Activated CD4-positive, alpha-beta T cell treated with anti-CD3 and anti-CD28 coated beads, Interleukin-2, Interleukin-6, amounts not matched to agents 100 ng/mL and 50 ng/mL, durations not matched to agents 16 hours and 8 hours (primary cell): ENCODE measurements around the gene PLA2G6.

Source experiments
- DNase-seq: peaks from one replicate; pipeline ENCODE4 v3.0.0-alpha.2; 2020

PLA2G6 gene

DNA sequence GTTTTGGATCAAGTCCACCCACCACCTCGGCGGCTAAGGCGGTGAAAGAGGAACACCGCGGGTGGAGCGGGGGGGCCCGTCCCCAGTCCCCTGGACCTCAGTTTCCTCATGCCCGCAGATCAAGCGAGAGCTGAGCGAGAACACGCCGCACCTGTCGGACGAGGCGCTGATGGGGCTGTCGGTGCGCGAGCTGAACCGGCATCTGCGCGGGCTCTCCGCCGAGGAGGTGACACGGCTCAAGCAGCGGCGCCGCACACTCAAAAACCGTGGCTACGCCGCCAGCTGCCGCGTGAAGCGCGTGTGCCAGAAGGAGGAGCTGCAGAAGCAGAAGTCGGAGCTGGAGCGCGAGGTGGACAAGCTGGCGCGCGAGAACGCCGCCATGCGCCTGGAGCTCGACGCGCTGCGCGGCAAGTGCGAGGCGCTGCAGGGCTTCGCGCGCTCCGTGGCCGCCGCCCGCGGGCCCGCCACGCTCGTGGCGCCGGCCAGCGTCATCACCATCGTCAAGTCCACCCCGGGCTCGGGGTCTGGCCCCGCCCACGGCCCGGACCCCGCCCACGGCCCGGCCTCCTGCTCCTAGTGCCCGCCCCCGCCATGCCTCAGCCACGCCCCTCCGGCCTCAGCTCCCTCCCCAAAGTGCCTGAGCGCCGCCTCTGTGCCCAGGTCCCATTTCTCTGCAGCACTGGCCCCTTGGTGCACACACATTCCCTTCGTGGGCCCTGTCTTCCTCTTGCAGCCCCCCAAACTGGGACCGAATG is 32.8 kb upstream of the PLA2G6 start:
- DNase-seq = peak; percentile 77

DNA sequence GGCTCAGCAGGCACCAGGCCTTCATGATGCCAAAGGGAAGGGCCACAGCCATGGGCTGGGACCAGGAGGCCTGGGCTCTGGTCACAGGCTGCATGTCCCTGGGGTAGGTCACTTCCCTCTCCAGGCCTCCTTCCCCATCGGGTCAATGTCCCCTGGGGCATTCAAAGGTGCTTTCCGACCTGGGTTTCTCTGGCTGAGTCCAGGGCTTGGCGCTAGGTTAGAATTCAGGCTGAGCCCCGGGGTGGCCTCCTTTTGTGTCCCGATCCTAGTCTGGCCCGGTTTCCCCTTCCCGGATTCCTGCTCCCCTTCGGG is 32.3 kb upstream of the PLA2G6 start:
- DNase-seq = no peak

DNA sequence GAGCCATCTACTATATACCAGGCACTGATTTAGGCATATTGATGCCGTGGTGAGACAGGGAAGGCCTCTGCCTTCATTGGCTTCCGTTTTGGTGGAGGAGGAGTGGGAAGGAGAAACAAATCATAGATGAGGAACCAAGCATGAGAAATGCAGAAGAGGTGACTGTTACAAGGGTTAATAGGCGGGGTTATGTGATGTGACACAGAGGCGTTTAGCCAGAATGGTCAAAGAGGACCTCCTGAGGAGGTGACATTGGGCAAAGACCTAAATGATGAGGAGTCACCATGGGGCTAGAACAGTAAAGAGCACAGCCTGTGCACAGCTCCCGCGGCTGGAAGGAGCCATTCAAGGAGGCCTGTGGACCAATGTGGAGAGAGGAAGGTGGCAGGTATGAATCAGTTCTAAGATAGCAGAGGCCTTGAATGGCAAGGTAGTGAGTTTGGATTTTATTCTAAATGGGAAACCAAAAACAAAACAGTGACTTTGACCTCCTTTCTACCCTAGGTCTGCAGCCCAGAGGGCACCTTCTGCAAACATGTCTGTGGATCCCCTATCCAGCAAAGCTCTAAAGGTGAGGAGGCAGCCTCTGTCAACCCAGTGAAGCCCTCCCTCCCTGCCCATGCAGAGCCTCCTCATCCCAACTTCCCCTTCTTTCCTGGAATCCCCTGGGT is 31.8 kb upstream of the PLA2G6 start:
- no peak for DNase-seq

DNA sequence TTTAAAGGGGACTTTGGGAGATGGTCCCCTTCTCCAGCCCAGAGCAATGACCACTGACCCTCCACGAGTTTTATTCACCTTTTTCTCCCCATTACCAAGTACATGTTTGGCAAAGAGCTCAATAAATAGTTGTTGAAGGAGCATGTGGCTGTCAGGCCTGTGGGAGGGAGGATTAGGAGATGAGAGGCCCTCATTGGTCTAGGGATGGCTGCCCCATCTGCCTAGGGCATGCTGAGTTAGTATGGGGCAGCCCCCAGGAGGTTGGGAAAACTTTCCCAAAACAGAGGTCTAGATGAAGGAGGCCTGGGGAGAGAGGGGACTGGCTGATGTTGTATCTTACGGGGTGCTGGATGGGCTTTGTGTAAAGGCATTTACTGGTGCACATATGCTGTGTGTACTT is 30.8 kb upstream of the PLA2G6 start:
- DNase-seq = no peak

DNA sequence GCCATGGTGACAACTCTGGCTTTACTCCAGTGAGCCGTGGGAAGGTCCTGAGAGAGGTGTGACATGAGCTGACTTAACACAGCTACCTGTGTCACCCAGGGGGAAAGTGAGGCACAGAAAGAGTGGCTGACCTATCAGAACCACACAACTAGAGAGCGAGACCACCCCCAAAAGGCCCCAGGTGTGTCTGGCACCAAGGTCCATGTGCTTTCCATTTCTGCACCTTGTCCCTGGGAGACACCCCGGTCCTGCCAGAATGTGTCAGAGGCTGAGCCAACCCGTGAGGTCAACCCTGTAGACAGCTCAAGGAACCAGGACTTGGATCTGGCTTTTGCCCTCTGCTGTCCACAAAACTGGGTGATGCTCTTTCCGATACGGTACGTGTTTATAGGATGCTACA is 29.9 kb upstream of the PLA2G6 start:
- no peak for DNase-seq

DNA sequence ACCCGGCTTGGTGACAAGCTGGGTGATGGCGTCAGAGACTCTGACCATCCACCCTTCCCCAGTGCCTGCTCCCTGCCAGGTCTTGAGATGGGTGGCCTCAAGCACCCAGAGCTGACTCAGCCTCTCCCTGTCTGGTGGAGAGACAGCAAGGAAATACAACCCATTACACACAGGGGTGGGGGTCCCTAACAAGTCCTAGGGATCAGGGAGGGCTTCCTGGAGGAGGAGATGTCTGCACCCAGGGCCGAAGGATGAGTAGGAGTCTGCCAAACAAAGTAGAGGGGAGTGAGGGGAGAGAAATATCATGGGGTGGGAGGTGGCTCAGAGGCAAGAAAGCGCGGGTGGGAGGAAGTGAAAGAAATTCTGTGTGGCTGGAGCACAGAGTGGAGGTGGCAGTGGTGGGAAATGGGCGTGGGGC is 26.9 kb upstream of the PLA2G6 start:
- DNase-seq = no peak

DNA sequence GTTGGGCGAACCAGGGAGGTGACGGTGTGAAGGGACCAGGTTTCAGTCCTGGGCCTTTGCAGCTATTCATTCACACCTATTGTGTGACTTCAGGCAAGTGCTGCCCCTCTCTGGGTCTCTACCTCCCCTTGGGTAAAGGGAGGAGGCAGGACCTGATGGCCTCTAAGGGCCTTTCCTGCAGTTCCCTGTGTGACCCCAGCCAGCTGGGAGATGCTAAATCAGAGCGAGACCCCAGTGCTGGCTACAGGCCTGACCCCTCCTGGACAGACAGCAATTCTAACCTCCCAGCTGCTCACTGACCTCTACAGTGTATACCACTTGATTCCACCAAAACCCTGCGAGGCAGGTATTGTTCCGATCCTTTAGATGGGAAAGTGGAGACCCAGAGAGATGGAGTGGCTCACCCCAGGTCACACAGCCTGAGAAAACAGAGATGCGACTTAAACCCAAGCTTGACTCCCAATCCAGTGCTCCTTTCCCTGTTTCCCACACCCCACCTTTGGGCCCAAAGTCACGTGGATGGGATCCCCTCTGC is 26.3 kb upstream of the PLA2G6 start:
- DNase-seq = no peak

DNA sequence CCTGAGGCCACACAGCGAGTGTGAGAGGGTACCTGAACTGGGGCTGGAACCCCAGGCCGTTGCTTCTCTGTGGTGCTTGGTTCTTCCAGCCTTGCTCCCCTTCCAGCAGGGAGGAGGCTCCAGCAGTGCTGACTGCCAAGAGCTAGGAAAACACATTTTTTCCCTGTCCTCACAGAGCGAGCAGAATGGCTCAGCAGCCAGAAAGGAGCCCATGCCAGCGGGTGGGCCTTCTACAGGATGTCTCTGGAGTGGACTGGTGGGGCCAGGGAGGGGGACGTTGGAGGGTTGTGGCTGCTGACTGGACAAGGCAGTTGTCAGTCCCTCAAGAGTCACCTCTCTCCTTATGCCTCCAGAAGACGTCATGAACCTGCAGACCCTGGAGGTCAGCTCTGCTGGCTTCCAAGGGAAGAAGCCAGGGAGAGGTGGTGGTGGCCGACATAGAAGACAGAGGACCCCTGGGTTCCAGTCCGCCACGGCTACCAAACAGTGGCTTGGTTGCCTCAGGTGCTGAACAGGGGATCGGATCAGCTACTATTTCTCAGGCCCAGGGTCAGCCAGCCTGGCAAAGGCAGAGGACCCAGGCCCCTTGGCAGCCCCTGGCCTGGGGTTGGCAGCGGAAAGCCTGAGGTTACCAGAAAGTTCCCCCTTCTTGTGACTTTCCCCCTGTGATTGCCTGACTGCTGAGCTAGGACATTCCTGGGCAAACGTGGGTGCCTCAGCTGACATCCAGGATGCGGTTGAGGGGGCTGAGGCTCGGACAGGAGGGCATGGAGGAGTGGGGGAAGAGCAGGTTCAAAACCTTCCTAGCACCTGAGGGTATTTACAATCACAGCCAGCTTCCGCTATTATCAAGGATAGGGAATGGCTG is 23.9 kb upstream of the PLA2G6 start:
- no peak for DNase-seq

DNA sequence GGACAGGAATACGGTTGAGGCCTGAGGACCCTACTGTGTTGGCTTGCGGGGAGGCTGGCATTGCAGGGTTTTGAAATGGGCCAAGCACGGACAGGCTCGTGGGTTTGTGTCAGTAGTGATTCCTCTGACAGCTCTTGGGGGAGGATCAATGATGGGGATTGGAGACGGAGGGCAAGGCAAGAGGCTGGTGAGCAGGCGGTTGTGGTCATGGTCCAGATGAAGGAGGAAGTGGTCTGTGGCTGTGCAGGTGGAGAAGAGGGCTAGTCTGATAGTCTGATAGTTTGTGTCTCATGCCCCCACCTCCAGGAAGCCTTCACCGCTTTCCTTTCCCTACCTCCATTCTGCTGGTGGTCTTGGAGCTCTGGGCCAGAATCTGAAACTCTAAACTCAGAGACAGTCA is 23.2 kb upstream of the PLA2G6 start:
- peak; percentile 23 for DNase-seq

DNA sequence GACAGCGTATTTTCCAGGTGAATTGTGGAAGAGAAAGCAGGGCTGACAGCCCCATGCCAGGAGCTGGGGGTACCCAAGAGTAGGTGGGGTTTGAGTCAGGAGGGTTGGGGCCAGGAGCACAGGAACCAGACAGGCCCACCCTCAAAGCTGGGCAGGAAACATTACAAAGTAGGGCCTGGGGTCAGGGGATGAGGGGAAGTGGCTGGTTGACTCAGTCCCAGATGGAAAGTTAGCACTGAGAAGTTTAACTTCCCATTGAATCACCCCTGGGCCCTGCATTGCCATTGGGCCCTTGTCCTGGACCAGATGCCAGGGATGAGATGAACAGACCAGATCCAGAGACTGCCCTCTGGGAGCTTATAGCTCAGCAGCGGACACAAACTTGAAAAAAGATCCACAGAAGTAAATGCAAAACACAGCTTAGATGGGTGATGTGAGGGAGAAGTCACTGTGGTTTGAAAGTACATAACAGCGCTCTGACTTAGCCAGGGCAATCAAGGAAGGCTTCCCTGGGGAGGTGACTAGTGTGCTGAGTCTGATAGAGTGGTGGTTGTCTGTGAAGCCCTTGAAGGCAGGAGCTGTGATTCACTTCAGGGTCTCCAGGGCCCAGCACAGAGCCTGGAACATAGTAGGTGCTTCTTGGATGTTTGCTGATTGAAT is 22.4 kb upstream of the PLA2G6 start:
- no peak for DNase-seq

DNA sequence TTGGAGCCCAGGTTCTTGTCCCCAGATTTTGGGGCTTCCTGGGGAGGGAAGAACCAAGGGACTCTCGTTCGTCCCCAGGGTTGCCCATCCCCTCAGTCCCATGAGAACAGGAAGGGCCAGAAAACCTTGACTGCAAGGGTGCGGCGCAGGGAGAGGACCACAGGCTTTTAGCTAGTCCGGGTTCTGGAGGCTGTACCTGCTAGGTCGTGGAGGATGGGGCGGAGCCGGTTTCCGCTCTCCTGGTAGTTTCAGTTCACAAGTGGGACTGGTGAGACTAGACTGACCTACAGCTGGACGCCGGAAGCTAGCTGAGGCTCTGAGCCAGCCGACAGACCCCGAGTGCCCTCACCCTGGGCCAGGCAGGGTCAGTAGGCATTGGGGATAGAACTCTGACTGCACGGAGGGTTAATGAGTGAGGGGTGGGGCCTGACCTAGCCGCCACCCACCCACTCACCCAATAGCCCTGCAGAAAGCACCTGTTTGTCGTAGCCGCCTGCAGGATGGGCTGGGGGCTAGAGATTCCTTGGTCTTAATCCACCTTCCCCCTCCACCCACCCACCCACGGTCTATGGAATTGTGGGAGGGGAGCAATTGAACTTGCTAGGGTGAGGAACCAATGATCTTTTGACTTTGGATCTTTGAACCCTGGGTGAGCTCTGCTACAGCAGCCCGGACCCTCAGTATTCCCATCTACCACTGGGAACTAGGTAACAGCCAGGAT is 21.6 kb upstream of the PLA2G6 start:
- peak; percentile 53 for DNase-seq

DNA sequence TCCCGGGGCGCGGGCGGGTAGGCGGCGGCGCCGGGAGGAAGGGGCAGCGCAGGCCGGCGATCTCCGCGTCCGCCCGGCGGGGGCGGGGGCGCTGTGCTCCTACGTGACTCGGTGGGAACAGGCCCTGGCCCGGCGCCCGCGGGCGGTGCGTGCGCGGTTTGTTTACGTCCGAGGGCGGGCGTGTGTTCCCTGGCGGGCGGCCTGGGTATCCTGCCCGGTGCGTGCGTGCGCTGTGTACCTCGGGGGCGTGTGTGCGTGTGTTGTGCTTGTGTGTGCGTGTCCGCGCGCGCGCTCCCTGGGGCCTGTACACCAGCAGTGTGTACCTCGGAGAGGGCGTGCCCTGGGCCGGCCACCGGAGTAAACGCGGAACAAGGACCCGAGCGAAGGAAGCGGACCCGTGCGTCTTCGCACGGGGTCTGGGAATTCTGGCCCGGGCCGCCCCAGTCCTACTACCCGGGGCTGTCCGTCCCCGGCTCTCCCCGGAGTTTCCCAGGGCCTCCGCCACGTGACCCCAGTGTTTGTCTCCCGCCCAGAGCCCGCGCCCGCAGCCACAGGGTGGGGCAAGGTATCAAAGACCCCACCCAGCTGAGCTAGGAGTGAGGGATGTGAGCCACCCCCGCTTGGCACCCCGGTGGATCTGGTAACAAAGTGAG is 20.9 kb upstream of the PLA2G6 start:
- DNase-seq = peak; percentile 65

DNA sequence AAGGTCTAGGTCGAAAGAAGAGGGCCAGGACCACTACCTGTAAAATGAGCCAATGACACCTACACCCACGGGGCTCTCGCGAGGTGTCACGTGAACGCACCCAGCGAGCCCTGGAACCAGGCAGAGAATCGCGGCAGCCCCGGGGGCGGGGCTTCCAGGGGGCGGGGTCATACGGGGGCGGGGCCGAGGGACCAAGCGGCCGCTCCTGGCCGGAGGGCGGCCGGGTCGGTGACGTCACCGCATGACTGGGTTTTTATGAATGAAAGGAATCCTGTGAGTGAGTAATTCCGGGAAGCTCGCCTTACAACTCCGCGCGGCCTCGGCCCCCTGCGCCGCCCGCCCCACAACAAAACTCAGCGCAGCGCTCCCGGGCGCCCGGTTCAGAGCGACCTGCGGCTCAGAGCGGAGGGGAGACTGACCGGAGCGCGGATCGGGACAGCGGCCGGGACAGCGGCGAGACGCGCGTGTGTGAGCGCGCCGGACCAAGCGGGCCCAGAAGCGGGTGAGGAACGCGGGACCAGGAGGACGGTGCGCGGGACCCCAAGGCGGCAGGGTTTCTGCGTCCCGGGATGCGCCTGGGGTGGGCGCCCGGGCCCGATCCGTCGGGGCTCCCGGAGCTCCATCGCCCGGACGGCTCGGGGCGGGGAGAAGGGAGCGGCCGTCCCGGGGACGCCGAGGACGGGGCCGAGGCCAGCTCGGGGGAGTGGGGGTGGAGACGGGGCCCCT is 20.2 kb upstream of the PLA2G6 start, which contains the start of gene MAFF:
TSS of gene MAFF (plus strand) at position 284 of the 726 bp plus-strand sequence. CDS start 11,860 bp downstream, outside the sequence.
- DNase-seq = peak; percentile 97

DNA sequence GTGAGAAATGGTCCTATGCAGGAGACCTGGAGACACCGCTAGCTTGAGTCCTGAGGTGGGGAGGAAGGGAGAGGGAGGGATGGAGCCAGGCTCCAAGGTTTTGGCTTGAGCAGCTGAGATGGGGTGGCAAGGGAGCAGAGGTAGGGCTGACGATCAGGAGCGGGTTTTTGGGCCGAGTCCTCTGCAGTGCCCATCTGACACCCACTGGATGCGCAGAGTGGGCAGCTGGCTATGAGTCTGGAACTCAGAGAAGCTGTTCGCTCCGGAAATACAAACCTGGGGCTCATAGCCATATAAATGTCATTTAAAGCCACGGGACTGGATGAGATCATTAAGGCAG is 19.7 kb upstream of the PLA2G6 start:
- DNase-seq = no peak

DNA sequence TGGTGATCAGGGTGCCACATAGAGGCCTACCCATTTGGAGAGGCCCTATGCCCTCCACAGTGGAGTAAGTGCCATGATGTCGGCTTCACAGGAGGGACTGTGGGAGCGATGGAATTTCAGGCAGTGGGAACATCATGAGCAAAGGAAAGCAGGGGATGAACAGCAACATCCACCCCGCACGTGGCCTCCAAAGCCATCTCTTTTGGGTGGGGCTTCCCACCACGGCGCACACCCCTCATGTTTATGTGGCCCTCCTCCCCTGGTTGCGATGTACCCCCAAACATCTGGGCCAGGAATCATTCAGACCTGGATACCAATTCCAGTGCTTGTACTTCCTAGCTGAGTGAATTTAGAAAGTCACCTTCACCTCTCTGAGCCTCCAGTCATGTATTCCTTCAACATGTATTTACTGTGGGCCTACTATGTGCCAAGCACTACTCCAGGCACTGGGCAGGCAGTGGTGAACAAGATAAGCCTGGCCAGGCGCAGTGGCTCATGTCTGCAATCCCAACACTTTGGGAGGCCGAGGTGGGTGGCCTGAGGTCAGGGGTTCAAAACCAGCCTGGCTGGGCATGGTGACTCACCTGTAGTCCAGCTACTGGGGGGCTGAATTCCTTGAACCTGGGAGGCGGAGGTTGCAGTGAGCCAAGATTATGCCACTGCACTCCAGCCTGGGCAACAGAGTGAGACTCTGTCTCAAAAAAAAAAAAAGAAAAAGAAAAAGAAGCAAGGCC is 18.4 kb upstream of the PLA2G6 start:
- no peak for DNase-seq

DNA sequence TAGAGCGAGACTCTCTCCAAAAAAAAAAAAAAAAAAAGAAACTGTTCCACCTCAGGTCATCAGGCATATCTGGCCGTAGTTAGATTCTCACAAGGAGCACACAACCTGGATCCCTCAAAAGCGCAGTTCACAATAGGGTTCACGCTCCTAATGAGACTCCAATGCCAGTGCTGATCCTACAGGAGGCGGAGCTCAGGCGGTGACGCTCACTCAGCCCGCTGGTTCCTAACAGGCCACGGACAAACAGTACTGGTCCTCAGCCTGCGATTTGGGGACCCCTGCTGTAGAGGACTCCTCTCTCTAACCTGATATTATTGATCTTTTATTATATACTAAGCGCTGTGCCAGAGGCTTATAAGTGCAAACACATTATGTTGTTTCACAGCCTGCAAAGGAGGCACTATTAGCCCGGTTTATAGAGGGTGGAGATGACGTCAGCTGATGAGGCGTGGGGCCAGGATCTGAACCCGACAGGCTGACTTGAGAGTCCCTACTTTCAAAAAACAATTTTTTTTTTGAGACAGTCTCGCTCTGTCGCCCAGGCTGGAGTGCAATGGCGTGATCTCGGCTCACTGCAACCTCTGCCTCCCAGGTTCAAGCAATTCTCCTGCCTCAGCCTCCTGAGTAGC is 15.3 kb upstream of the PLA2G6 start:
- no peak for DNase-seq

DNA sequence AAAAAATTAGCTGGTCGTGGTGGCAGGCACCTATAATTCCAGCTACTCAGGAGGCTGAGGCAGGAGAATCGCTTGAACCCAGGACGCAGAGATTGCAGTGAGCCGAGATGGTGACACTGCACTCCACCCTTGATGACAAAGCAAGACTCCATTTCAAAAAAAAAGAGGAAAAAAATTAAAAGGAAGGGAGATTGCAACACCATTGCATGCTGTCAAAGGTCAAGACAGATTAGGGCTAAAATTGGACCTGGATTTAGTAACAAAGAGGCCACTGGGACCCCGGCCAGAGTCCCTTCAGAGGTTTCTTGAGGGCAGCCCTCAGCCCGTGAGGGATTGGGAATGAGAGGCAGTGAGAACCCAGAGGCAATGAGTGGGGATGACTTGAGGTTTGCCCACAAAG is 11.9 kb upstream of the PLA2G6 start:
- no peak for DNase-seq

DNA sequence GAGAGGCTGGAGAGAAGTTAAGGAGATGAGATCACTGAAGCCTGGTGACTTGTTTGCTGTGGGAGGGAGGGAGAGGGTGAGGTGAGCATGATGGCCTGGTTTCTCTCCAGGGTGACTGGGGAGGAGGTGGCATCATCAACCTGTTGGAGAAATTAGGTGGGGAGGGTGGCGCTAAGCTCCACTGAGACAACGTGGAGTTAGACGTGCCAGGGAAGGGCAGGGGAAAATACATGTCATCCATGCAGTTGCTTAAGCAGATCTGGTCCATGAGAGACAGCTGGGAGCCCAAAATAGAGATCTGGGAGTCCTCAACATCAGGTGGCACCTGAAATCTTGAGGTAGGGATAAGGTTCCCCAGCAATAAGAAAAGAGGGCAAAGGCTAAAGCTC is 10.8 kb upstream of the PLA2G6 start:
- DNase-seq = no peak

DNA sequence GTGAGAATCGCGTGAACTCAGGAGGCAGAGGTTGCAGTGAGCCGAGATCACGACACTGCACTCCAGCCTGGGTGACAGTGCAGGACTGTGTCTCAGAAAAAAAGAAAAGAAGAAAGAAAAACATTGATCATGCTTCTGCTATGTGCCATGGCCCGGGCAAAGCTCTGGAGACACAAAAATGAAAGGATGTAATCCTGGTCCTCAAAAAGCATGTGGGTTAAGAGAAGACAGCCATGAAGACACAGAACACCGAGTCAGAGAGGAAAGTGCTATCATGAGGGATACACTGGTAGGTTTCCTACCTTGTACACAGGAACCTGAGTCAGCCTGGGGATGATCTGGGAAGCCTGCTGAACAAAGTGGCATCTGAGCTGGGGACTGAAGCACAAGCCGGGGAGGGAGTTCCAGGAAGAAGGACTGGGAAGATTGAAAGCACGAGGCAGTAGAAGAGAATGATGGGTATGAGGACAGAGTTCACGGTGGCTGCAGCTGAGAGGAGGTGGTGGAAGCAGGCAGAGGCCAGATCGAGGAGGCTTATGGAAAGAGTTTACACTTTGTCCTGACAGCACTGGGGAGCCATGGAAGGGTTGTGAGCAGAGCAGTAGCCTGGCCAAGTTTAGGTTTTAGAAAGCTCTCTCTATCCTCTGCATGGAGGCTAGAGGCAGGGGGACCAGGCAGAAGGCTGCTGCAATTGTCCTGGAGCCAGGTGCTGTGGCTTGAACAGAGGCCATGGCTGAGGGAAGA is 10.3 kb upstream of the PLA2G6 start:
- no peak for DNase-seq
